Activated gamma-delta T cell treated with Interleukin-2 at 50 U/mL for 16 hours (primary cell): Measurements from ENCODE around the gene CDK5RAP1.

Experiments
- DNase-seq: peaks from one replicate; pipeline ENCODE4 v3.0.0-alpha.2; 2020

The CDK5RAP1 gene

DNA sequence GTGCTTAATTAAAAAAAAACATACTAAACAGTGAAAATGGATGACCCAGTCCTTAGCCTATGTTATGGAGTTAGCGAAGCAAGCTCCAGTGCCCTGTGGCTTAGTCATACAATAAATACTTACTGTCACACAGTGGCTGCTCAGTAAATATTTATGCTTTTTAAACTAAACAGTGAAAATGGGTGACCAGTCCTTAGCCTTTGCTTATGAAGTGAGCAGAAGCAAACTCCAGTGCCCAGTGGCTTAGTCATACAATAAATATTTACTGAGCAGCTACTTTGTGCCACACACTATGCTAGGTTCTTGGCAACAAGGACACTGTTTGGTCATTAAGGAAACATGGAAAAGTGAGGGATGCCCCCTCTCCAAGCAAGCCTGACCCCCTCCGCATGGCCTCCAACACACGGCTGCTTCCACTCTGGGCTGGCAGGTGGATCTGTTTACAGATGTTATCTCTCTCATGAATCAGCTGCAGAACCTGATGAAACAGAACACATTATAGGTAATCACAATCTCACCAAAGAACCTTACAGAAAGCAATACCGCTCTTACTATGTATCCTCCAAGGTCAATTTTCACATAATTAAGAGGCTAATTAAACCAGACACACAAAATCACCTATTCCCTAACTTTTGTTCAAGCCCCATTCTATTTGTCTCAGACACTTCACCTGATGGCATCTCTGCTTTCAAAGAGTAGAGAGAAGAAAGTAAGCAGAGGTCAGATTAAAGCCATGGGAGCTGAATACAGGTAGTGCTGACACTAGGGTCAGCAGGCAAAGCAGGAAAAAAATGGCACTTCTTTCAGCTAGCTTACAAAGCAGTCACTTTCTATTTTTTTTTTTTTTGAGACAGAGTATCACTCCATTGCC, 27.3 kb downstream of the CDK5RAP1 start:
- DNase-seq, result no peak

- no peak for DNase-seq
Measured at GRCh38 chr20:33372993-33373441, 28.3 kb downstream of the CDK5RAP1 start.

DNA sequence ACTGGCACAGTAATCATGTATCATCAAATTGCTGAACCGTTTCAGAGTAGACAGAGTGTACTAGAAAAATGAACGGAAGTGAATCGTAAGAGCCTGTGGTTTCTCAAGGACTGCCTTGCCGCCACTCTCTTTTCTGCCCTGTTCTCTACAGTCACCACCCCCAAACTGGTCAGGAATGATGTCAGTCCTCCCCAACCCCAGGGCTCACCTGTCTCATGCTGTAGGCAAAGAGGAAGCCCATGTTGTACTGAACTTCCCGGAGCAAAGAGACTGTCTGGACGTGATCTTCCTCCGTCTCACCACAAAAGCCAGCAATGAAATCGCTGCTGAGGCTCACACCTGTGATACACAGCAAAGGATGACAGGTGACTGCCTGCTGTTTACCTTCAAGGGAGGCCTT, 31.0 kb downstream of the CDK5RAP1 start:
- peak; percentile 66 for DNase-seq

- DNase-seq, result no peak
Measured at GRCh38 chr20:33362898-33363297, 38.4 kb downstream of the CDK5RAP1 start.

GRCh38 chr20:33359399-33360261, 41.7 kb downstream of the CDK5RAP1 start:
- no peak for DNase-seq

DNA sequence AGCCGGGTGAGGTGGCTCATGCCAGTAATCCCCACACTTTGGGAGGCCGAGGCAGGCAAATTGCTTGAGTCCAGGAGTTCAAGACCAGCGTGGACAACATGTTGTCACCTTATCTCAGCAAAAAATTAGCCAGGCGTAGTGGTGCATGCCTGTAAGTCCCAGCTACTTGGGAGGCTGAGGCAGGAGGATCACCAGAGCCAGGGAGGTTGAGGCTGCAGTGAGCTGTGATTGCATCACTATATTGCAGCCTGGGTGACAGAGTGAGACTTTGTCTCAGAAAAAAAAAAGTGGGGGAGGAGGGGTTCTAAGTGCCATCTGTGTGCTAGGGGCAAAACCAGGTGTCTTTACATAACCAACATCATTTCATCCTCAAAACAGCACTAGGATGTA, 48.3 kb downstream of the CDK5RAP1 start:
- DNase-seq, result no peak

GRCh38 chr20:33352258-33353012, 48.9 kb downstream of the CDK5RAP1 start:
- DNase-seq, result no peak

GRCh38 chr20:33351696-33352095, 49.6 kb downstream of the CDK5RAP1 start:
- DNase-seq, result no peak

- no peak for DNase-seq
Measured at GRCh38 chr20:33349493-33349892, 51.8 kb downstream of the CDK5RAP1 start.

GRCh38 chr20:33348136-33348937, 53.0 kb downstream of the CDK5RAP1 start:
- no peak for DNase-seq

DNA sequence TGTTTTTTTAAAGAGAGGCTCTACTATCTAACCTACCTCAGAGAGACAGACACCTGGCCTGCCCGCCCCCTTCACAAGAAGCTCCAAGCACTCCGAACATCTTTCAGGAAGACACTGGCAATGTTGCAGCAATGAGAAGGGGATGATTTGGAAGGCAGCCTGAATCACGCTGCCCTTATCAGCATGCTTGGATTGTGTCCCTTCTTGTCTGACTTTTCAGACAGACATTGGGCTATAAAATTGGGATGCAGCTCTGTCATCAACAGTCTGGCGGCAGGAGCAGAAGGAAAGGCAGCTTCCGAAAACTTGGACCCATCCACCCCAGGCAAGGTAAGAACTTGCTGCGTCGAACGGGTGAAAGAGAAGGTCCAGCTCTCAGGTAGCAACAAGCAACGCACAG, 56.0 kb downstream of the CDK5RAP1 start:
- DNase-seq, result no peak

GRCh38 chr20:33343521-33343920, 57.8 kb downstream of the CDK5RAP1 start:
- no peak for DNase-seq

DNA sequence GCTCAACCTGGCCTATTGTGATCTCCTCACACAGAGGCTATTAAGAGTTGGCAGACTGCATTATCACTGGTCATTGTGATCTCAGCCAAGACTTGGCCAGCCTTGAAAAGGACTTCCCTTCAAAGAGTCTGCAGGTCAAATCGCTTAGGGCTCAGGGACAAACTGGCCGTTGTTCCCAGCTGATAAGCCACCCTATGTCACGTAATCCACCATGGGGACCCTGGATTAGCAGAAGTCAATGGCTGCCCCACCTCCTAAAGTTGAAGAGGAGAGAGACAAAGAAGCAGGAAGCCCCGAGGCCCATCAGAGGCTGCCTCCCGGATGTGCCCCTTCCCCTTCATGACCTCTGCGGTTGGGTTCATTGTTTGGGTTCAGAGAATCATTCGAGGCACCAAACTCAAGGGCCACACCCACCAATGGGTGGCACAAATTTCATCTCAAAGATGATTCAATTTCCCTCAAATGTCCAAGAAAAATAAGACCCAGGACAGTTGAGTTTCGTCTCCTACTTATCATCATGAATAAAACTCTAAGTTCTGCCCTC, 61.7 kb downstream of the CDK5RAP1 start:
- DNase-seq, result no peak

DNA sequence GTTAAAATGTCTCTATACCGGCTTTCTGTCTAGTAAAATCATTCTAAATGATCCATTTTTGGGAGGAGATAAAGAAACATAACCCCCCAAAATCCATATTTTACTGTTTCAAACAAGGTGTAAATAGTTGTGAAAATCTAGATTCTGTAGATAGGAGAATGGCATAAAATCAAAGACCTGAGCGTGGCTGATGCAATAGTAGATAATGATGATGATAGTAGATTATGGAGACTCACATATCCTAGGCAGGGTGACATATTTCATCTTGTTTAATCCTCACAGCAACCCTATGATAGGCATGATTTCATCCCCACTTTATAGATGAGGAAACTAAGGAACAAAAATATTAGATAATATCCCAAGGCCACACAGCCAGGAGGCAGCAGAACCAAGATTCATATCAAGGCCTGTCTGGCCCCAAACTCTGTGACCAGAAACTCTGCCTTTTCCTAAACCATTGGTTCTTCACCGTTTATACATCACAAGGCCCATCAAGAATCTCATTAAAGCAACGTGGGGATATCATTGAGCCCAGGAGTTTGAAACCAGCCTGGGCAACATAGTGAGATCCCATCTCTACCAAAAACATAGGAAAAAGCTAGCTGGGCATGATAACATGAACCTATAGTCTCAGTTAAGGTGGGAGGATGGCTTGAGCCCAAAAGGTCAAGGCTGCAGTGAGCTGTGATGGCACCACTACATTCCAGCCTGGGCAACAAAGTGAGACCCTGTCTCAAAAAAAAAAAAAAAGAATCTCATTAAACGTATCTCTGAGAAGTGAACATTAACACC, 62.7 kb downstream of the CDK5RAP1 start:
- no peak for DNase-seq

- no peak for DNase-seq
Measured at GRCh38 chr20:33337531-33338165, 63.7 kb downstream of the CDK5RAP1 start.

GRCh38 chr20:33337119-33337518, 64.2 kb downstream of the CDK5RAP1 start:
- no peak for DNase-seq

- DNase-seq, result no peak
Measured at GRCh38 chr20:33336375-33336774, 64.9 kb downstream of the CDK5RAP1 start.

DNA sequence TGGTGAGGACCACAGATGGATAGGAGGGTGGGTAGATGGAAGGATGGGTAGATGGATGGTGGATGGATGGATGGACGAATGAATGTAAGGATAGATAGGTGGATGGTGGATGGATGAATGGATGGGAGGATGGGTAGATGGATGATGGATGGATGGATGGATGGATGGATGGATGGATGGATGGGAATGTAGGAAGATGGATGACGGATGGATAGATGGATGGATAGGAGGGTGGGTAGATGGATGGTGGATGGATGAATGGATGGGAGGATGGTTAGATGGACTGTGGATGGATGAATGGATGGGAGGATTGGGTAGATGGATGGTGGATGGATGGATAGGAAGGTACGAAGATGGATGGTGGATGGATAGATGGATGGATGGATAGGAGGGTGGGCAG, 67.2 kb downstream of the CDK5RAP1 start:
- no peak for DNase-seq

DNA sequence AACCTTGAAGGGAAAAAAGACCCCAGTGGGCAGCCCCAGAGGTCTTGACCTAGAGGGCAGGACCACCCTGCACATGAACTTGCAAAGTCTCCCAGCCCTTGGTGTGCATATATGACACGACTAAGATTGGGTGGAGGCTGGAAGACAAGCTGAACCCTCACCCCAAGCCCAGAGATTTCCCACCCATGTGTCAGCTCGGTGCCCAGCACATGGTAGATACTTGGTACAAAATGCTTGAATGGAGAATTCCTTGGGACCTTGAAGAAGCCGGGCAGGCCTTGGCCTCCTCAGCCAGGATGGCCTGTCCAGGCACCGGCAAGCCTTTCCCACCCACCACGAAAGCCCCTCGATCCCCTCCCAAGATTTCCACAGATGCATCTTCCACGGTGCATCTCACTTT, 67.7 kb downstream of the CDK5RAP1 start:
- no peak for DNase-seq

- no peak for DNase-seq
Measured at GRCh38 chr20:33332905-33333456, 68.3 kb downstream of the CDK5RAP1 start.
